Ramos (cell line): ENCODE data around the gene GPC5.
"Not testable (repeated sequence)": the region's sequence is repeated elsewhere in the genome, so short reads cannot be mapped to it uniquely, and the experiment has no call there.

Experiments
- in situ Hi-C: fragments of 300-500 bp; cut with MboI; formaldehyde crosslinking; loops from one replicate; pipeline ENCODE4 v1.14.3; 2022; ENCODE audit warnings: low sequenced_read_pairs; ENCODE audit not compliant: unreplicated experiment

Gene GPC5

GRCh38 chr13:91804724-91805123 is 406.3 kb downstream of the GPC5 start:
- in situ Hi-C loops, result no loop called here

DNA sequence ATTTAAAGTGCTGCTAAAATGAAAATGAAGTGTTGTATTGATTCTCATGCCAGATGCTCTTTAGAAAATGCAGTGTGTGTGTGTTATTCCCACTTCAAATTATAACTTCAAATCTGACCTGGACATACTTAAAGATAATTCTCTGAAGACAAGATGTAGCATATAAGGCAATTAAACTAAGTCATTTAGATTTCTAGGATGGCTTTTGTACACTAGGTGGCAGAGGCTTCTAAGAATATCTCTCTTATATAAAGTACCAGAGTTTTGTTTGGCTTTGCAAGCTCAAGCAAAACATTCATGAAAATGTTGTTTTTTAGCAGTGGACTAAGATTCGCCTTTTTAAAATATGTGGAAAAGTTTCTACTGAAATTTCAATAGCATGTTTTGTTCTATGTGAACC is 407.2 kb downstream of the GPC5 start:
- in situ Hi-C loops, result no loop called here

- in situ Hi-C loops, result no loop called here
Measured at GRCh38 chr13:91809161-91809560, 410.7 kb downstream of the GPC5 start.

DNA sequence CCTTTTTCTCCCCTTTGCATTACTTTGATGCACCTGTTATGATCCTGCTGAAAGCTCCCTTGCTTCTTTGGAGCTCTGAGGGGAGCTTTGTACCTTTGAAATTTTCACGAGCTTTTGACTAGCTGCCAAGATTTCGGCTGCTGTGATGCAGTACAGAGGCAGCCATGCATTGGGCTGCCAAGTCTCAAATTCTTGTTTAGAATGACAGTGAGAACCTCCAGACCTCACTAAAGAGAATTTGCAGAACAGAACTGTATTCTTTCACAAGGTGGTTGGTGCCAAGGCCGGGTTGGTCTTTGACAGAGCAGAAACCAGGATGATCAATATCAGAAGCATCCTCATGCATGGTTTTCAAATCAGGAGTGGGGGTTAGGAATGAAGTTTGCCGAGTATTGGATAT is 414.8 kb downstream of the GPC5 start:
- in situ Hi-C loops, result no loop called here

GRCh38 chr13:91816263-91816807 is 417.9 kb downstream of the GPC5 start:
- in situ Hi-C loops, result no loop called here

GRCh38 chr13:91817250-91817649 is 418.8 kb downstream of the GPC5 start:
- in situ Hi-C loops, result no loop called here

DNA sequence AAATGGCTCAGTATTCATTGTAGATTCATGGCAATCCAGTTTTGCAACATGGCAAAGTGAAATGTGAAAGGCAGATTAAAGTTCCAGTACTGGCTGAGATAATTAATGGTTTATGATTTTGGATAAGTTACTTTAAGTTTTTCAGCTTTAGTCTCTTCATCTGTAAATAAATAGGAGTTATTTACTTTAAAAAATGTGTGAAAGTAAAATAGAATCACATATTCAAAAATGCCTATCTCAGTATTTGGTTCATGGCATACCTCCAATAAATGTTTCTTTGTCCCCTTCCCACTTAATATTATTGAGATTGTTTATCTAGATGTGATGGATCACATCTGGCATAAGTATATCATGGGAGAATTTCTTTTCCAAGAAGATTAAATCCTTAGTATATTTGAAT is 426.0 kb downstream of the GPC5 start:
- in situ Hi-C loops, result no loop called here

DNA sequence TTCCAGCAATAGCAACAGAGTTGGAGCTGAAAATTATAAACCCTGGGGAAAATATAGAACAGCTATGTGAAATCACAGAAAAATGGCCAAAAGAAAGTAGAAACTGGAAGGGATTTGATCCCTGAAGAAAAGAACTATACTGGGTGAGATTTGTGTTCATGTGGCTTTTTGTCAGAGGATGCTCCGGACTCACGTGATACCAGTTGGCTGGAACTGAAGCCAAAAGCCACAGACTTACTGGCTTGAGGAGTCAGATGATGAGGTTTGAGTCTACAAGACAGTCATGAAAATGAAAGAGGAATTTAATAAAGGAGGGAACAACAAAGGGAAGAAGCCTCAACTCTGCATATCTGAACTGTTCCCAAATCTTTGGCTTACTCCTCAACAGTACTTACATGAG is 427.1 kb downstream of the GPC5 start:
- in situ Hi-C loops, result no loop called here

DNA sequence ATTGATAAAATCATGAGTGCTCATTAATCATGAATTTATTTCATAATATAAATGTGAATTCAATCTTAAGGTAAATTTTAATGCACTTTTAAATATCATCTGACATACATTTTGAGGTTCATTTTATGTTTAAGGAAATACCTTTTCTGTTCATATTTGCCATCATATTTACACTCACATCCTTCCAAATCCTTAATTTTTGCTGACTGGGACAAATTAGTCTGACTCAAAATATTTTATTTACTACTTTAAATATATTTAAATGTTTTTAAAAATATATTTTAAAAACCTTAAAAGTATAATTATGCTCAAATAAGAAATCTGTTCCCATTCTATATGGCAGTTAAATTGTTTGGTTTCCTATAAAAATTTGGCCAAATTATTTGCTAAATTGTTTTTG is 438.1 kb downstream of the GPC5 start:
- in situ Hi-C loops, result no loop called here

- in situ Hi-C loops, result no loop called here
Measured at GRCh38 chr13:91845612-91846011, 447.2 kb downstream of the GPC5 start.

DNA sequence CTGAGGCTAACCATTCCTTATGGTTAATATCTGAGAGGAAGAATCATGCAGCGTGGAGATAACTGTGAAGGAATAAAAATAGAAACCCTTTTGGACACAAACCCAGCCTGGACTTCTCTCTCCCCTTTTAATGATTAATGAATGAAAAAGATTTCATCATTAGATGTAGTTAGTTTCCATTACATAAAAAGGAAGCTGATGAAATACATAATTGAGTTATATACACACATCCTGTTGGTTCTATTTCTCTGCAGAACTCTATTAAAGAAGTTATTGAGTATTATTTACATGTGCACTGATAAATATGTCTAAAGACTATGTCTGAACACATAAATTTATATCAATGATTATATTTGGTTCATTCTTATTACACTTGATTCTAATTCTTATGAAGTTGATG is 465.3 kb downstream of the GPC5 start:
- in situ Hi-C loops, result no loop called here

- in situ Hi-C loops, result no loop called here
Measured at GRCh38 chr13:91868351-91868750, 469.9 kb downstream of the GPC5 start.

DNA sequence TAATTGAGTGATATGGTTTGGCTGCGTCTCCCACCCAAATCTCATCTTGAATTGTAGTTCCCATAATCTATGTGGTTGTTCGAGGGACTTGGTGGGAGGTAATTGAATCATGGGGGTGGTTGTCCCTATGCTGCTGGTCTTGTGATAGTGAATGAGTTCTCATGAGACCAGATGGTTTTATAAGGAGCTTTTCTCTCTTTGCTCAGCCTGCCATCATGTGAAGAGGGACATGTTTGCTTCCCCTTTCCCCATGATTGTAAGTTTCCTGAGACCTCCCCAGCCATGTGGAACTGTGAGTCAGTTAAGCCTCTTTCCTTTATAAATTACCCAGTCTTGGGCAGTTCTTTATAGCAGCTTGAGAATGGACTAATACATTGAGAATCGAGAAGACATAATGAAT is 480.1 kb downstream of the GPC5 start:
- in situ Hi-C loops, result no loop called here

- in situ Hi-C loops, result no loop called here
Measured at GRCh38 chr13:91879360-91879759, 480.9 kb downstream of the GPC5 start.

DNA sequence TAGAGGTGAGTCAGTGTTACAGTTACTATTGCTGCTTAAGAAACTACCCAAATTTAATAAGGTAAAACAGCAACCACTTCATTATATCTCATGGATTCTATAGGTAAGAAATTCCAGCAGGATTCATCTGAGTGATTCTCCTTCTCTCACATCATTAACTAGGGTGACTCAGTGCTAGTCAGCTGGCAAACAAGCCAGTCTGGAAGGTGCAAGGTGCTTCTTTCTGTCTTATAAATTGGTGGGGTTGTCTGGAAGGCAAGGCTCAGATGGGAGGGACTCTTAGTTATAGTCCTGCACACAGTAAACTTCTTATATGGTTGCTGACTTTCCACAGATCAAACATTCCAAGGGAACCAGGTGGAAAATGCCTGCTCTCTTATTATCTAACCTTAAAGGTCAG is 484.5 kb downstream of the GPC5 start:
- in situ Hi-C loops, result no loop called here

DNA sequence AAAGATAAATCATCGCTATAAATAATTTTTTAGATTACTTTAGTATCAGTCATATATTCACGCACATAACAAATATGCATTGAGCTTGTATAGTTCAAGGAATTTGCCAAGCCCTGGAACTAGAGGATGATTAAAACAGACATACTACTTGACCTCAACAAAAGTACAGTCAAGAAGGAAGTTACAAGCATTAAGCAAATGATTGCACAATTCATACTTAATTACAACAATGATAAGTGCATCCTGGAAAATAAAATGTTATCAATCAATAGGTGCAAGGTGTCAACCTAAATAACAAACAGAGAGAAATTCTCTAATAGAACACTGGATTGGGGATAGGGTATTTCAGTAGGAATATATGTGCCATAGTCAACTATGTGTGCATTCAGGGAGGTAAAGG is 491.2 kb downstream of the GPC5 start:
- in situ Hi-C loops, result no loop called here

DNA sequence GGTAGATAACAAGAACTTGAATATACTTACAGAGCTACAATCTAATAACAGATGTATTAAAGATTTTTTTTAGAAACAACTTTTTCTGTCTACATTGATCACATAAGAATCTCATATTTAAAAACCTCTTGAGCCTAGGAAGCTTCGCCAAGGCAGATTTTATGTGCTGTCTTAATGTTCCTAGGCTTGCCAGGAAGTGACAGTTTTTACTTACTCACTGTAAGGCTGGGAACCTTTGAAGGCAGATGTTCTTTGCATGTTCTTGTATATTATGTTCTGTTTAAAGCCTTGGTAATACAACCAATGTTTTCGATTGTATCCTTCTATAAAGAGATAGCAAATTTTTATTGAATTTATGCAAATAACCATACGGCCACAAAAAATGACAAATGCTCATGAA is 492.7 kb downstream of the GPC5 start:
- in situ Hi-C loops, result no loop called here

DNA sequence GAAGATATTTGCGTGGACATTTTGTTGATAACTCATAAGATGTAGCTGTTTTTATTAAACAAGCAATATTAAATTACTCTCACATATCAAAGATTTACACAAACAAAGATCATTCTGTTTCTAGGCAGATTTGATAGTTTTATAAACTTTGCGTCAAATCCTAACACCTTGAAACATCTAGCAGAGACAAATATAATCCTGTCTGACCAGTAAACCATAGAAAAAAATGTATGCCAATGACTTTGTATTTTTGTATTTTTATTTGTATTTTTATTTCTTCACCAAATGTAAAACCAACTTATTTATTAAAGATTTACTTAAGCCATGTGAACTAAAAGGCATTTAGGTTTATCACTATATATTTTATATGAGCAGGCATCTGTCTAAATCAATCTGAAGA is 494.6 kb downstream of the GPC5 start:
- in situ Hi-C loops, result no loop called here

- in situ Hi-C loops, result no loop called here
Measured at GRCh38 chr13:91894316-91894715, 495.9 kb downstream of the GPC5 start.

DNA sequence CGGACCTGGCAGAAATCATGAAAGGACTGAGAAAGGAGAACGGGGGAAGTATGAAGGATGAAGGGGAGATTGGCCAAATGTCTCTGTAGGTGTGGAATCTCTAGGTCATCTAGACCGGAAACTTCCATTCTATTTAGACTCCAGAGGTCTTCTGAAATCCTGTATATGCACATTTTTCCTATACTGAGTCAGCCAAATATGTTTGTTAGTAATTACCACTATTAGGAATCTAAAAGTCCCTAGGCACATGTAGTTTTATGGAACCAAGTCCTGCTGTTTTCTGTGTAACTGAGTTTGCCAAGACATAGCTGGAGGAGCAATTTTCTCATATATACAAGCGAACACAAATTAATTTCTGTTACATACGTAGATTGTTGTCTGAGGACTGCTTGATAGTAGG is 498.1 kb downstream of the GPC5 start:
- in situ Hi-C loops, result no loop called here

DNA sequence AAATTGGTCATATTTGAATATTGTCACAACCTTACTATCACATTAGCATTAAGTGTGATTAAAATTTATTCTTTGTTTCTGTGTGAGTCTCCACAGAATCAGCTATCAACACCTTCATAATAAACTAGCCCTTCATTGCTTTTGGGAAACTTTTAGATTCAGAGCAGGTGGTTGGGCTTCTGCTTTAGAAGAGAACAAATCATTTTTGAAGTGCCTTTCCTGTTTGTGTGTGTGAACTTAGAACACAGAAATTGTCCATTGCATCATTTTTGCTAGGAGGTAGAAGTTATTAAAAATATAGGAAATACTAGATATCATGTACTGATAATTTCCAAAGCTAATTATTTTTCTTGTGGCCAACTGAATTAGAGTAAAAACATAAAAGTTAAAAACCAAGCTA is 500.6 kb downstream of the GPC5 start:
- in situ Hi-C loops, result not testable (repeated sequence)

DNA sequence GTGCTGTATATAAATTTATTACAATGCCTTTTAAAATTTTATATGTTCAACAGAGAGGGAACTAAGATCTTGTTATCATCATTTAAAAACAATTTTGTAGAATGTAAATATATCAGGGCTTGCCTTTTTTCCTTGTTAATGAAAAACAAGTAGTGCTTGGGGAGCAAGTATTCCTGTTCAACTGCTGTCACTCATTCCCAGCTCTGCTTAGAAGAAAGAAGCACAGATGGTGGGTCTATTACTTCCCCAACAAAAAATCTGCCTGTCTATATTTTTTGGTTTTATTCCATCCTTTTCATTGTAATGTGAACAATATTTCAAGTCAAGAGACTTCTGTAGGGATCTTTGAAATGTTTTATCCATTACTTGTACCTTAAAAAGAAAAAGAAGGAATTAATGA is 503.9 kb downstream of the GPC5 start:
- in situ Hi-C loops, result no loop called here

GRCh38 chr13:91904005-91904404 is 505.6 kb downstream of the GPC5 start:
- in situ Hi-C loops, result no loop called here
